ENCODE results near the gene KCNN1. TPM values are rescaled to one million over a fixed set of nuclear protein-coding genes. Genes with fewer than 3 reads are reported as not detected.

Gene KCNN1
- total and polyA plus RNA-seq, 9 of the 15 experiments (the other 6 are each of a cell fraction or from before 2014, with no cell fraction given): 0.01 to 6.2 (median 0.72) TPM

- TF ChIP-seq ZNF175 (CRISPR knock-in tag; IDR thresholded peaks at IDR 0.05; ENCODE audit: low read depth) (no peak), PRDM10 (IDR thresholded peaks at IDR 0.05; ENCODE audit: partially characterized antibody) (peak; percentile 17), NR4A1 (CRISPR knock-in tag; IDR thresholded peaks at IDR 0.05) (no peak), NR4A1 (tag; IDR thresholded peaks at IDR 0.05) (no peak), NR2C2 (CRISPR knock-in tag; IDR thresholded peaks at IDR 0.05) (no peak), NR2C2 (tag; IDR thresholded peaks at IDR 0.05) (0 out of 2 replicates have a peak, but pooled peaks have one; percentile 33), CEBPB (tag; IDR thresholded peaks at IDR 0.05) (0 out of 2 replicates have a peak, but pooled peaks have one; percentile 13), HDAC1 (IDR thresholded peaks at IDR 0.05) (peak in 1 of 2 experiments; percentile 72; a peak in 2 of 4 replicates), MYNN (IDR thresholded peaks at IDR 0.05) (peak; percentile 57; the same call in 1 of the 2 replicates), MYNN (CRISPR knock-in tag; IDR thresholded peaks at IDR 0.05) (no peak)
Measured at GRCh38 chr19:18046059-18046718, 79.3 kb downstream of the KCNN1 start (continued).

Measured in K562 (cell line).